Breast epithelium (tissue), 3 donors: ENCODE measurements around the gene ATP9A.

Source experiments
- CTCF ChIP-seq, 3 donors: fragments of 450-650 bp; IDR thresholded peaks; one replicate each; pipeline ENCODE4 v1.5.1; 2016 to 2017; ENCODE audit warnings: antibody characterized with exemption in 3 of 3, mild to moderate bottlenecking in 3 of 3, moderate library complexity in 3 of 3
- POLR2A ChIP-seq: fragments of 450-650 bp; IDR thresholded peaks from one replicate; pipeline ENCODE4 v1.6.1; 2016; ENCODE audit warnings: antibody characterized with exemption, mild to moderate bottlenecking, moderate library complexity
- POLR2AphosphoS5 ChIP-seq, 3 donors: sonication (generic); formaldehyde crosslinking; IDR thresholded peaks; one replicate each; pipeline ENCODE4 v1.6.1; 2017; ENCODE audit warnings: antibody characterized with exemption in 3 of 3

- TF ChIP-seq POLR2AphosphoS5 (IDR thresholded peaks at IDR 0.05), result no peak
- no peak for TF ChIP-seq CTCF (IDR thresholded peaks at IDR 0.05)
- TF ChIP-seq POLR2A, result no peak
Observed at GRCh38 chr20:51803148-51803854, 35.1 kb upstream of the ATP9A start.
